Activated naive CD8-positive, alpha-beta T cell treated with anti-CD3 and anti-CD28 coated beads, Interleukin-2, amount 50 U/mL, for 16 hours (primary cell): ENCODE measurements around the gene GLT6D1.

ENCODE experiments used
- DNase-seq: peaks from one replicate; pipeline ENCODE4 v3.0.0-alpha.2; 2020; ENCODE audit warnings: low read depth, low spot score

GLT6D1 gene

GRCh38 chr9:135622415-135623020, 16.8 kb downstream of the GLT6D1 start:
- no peak for DNase-seq

- no peak for DNase-seq
Observed at GRCh38 chr9:135620558-135620957, 18.8 kb downstream of the GLT6D1 start.

- DNase-seq = no peak
Observed at GRCh38 chr9:135619599-135619886, 19.8 kb downstream of the GLT6D1 start.

- no peak for DNase-seq
Observed at GRCh38 chr9:135618866-135619598, 20.3 kb downstream of the GLT6D1 start.

GRCh38 chr9:135617991-135618411, 21.3 kb downstream of the GLT6D1 start:
- no peak for DNase-seq

- DNase-seq = no peak
Observed at GRCh38 chr9:135617538-135617900, 21.8 kb downstream of the GLT6D1 start.

- DNase-seq = no peak
Observed at GRCh38 chr9:135616619-135617537, 22.5 kb downstream of the GLT6D1 start.

GRCh38 chr9:135615666-135616618, 23.4 kb downstream of the GLT6D1 start:
- no peak for DNase-seq

- no peak for DNase-seq
Observed at GRCh38 chr9:135614821-135615665, 24.3 kb downstream of the GLT6D1 start.

GRCh38 chr9:135613946-135614805, 25.2 kb downstream of the GLT6D1 start:
- no peak for DNase-seq

- DNase-seq = no peak
Observed at GRCh38 chr9:135612981-135613910, 26.1 kb downstream of the GLT6D1 start.

GRCh38 chr9:135612437-135612836, 26.9 kb downstream of the GLT6D1 start:
- DNase-seq = no peak

- DNase-seq = no peak
Observed at GRCh38 chr9:135611875-135612209, 27.5 kb downstream of the GLT6D1 start.

- no peak for DNase-seq
Observed at GRCh38 chr9:135611142-135611874, 28.0 kb downstream of the GLT6D1 start.

- DNase-seq = no peak
Observed at GRCh38 chr9:135610290-135611141, 28.8 kb downstream of the GLT6D1 start.

- DNase-seq = no peak
Observed at GRCh38 chr9:135609366-135609955, 29.9 kb downstream of the GLT6D1 start.

GRCh38 chr9:135608999-135609317, 30.4 kb downstream of the GLT6D1 start:
- DNase-seq = no peak
